ENCODE data around the gene TEX2.

DNA sequence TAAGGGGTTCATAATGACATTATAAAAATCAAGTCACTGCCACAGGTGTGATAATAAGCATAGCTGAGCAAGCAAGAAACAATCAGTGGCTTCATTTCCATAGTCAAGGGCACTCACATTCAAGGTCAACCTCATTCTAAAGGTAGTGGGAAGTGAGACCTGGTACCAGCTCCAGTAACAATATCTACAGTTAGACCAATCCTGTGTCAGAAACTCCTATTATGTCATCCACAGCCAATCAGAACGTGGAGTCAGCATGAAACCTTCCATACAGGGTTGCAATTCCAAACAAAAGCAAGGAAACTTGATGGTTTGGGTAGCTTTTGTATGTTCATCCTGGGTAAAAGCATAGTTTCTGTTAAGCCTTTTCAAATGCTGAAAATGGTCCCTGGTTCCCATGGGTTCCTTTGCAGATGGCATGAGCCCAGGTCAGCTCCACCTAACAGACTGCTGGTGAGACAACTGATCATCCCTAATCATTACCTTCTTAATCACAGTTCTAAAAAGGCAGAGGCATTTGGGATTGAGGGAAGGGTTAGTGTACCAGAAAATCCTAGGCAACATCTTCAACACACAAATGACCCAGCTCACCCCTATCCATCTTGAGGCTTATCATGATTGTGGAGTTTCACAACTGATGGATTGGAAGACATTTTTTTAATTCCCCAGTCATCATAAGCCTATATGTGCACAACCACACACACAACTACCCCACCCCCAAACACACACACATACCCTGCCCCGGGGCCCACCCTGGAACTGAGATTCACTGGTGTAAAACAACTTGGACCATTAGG is 30.4 kb downstream of the TEX2 start:
- TF ChIP-seq RXRA (IDR thresholded peaks at IDR 0.05; ENCODE audit: borderline replicate concordance, low read depth) = no peak
- TF ChIP-seq, protein P1, sequence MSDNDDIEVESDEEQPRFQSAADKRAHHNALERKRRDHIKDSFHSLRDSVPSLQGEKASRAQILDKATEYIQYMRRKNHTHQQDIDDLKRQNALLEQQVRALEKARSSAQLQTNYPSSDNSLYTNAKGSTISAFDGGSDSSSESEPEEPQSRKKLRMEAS (IDR thresholded peaks at IDR 0.05; ENCODE audit: low read depth) = no peak
